Hypothalamus (tissue), 51 donors: ENCODE measurements around the gene SLC13A5.
"Not testable (repeated sequence)": the region's sequence is repeated elsewhere in the genome, so short reads cannot be mapped to it uniquely, and the experiment has no call there.

Experiments
- DNase-seq, 51 donors: peaks; one replicate each; lab custom pipeline; 2025; lab: John Stamatoyannopoulos, UW

Gene SLC13A5

GRCh38 chr17:6713130-6713917, at the start of gene SLC13A5:
Gene SLC13A5 (minus strand): TSS chr17:6713369. CDS start chr17:6713333, 36 bp downstream.
- DNase-seq, result peak in 29 of 51 donors; percentile 5 to 71 (median 39)

GRCh38 chr17:6761779-6762178, 48.6 kb upstream of the SLC13A5 start:
- DNase-seq, result peak in 7 of 51 donors; percentile 5 to 26 (median 13)

GRCh38 chr17:6757747-6758146, 44.6 kb upstream of the SLC13A5 start:
- DNase-seq, result no peak

GRCh38 chr17:6756425-6757031, 43.4 kb upstream of the SLC13A5 start:
- DNase-seq, result no peak

GRCh38 chr17:6755731-6756184, 42.6 kb upstream of the SLC13A5 start, which contains the start of gene XAF1:
Gene XAF1 (plus strand): TSS chr17:6756046. CDS start chr17:6756079, 33 bp downstream.
- DNase-seq, result peak in 7 of 51 donors; percentile 8 to 46 (median 19)

GRCh38 chr17:6755281-6755680, 42.1 kb upstream of the SLC13A5 start:
- DNase-seq, result no peak

GRCh38 chr17:6753546-6753945, 40.4 kb upstream of the SLC13A5 start:
- DNase-seq, result no peak

GRCh38 chr17:6753006-6753445, 39.9 kb upstream of the SLC13A5 start:
- DNase-seq, result peak in 19 of 51 donors; percentile 6 to 58 (median 24)

GRCh38 chr17:6752068-6752909, 39.1 kb upstream of the SLC13A5 start:
- DNase-seq, result peak in 7 of 51 donors; percentile 13 to 47 (median 22)

- DNase-seq, result no peak
These were observed 36.4 kb upstream of the SLC13A5 start for GRCh38 chr17:6749519-6749918.

GRCh38 chr17:6748617-6749016, 35.4 kb upstream of the SLC13A5 start:
- no peak for DNase-seq

- DNase-seq, result not testable (repeated sequence)
These were observed 33.5 kb upstream of the SLC13A5 start for GRCh38 chr17:6746665-6747064.

GRCh38 chr17:6729531-6729930, 16.4 kb upstream of the SLC13A5 start:
- DNase-seq, result no peak

- DNase-seq, result no peak
These were observed 10.8 kb upstream of the SLC13A5 start for GRCh38 chr17:6724009-6724408.

GRCh38 chr17:6721744-6722143, 8.6 kb upstream of the SLC13A5 start:
- DNase-seq, result no peak

- DNase-seq, result no peak
These were observed 3.6 kb upstream of the SLC13A5 start for GRCh38 chr17:6716736-6717135.

- DNase-seq, result no peak
These were observed 1.2 kb upstream of the SLC13A5 start for GRCh38 chr17:6714315-6714874.

- no peak for DNase-seq
These were observed 726 bp upstream of the SLC13A5 start for GRCh38 chr17:6713918-6714271.

- no peak for DNase-seq
These were observed 377 bp downstream of the SLC13A5 start for GRCh38 chr17:6712854-6713129.

GRCh38 chr17:6712058-6712853, 913 bp downstream of the SLC13A5 start:
- peak in 36 of 51 donors; percentile 13 to 87 (median 56) for DNase-seq
